NCI-H345 (cell line): Measurements from ENCODE around the gene F2R.
"Not testable (repeated sequence)": the region's sequence is repeated elsewhere in the genome, so short reads cannot be mapped to it uniquely, and the experiment has no call there.

Source experiments
- DNase-seq: peaks from one replicate; lab custom pipeline; 2025; lab: John Stamatoyannopoulos, UW

F2R gene

GRCh38 chr5:76720988-76721569 lies 5.2 kb downstream of the F2R start:
- DNase-seq: no peak

- no peak for DNase-seq
Measured at GRCh38 chr5:76723266-76723665, 7.3 kb downstream of the F2R start.

- no peak for DNase-seq
Measured at GRCh38 chr5:76723906-76724305, 8.0 kb downstream of the F2R start.

- no peak for DNase-seq
Measured at GRCh38 chr5:76724871-76725270, 8.9 kb downstream of the F2R start.

GRCh38 chr5:76728965-76729364 lies 13.0 kb downstream of the F2R start:
- DNase-seq: no peak

- no peak for DNase-seq
Measured at GRCh38 chr5:76729373-76730290, 13.7 kb downstream of the F2R start.

- DNase-seq: no peak
Measured at GRCh38 chr5:76732405-76733048, 16.6 kb downstream of the F2R start.

GRCh38 chr5:76733049-76733417 lies 17.1 kb downstream of the F2R start:
- no peak for DNase-seq

GRCh38 chr5:76735762-76736545 lies 20.0 kb downstream of the F2R start:
- no peak for DNase-seq

- no peak for DNase-seq
Measured at GRCh38 chr5:76736679-76737556, 21.0 kb downstream of the F2R start.

- no peak for DNase-seq
Measured at GRCh38 chr5:76737846-76738245, 21.9 kb downstream of the F2R start.

GRCh38 chr5:76741506-76741905 lies 25.6 kb downstream of the F2R start:
- not testable (repeated sequence) for DNase-seq

GRCh38 chr5:76742583-76742982 lies 26.7 kb downstream of the F2R start:
- no peak for DNase-seq

GRCh38 chr5:76744632-76745031 lies 28.7 kb downstream of the F2R start:
- no peak for DNase-seq

GRCh38 chr5:76745670-76746069 lies 29.7 kb downstream of the F2R start:
- DNase-seq: no peak

- no peak for DNase-seq
Measured at GRCh38 chr5:76746677-76747076, 30.8 kb downstream of the F2R start.

- DNase-seq: no peak
Measured at GRCh38 chr5:76747706-76748105, 31.8 kb downstream of the F2R start.

GRCh38 chr5:76751291-76751690 lies 35.4 kb downstream of the F2R start:
- DNase-seq: no peak

- no peak for DNase-seq
Measured at GRCh38 chr5:76754668-76755078, 38.7 kb downstream of the F2R start.

- no peak for DNase-seq
Measured at GRCh38 chr5:76755779-76756637, 40.1 kb downstream of the F2R start.
